H9 (cell line): ENCODE measurements around the gene ZFAND3. TPM values are rescaled to one million over a fixed set of nuclear protein-coding genes. Genes with fewer than 3 reads are reported as not detected.

Experiments used
- DNase-seq: peaks from one replicate; pipeline ENCODE4 v3.0.0-alpha.2; 2017
- H2AFZ ChIP-seq: one replicate; pipeline ENCODE4 v1.6.1; 2013; ENCODE audit warnings: mild to moderate bottlenecking, low read length, control low read depth, moderate library complexity
- H2AK5ac ChIP-seq: 2 replicates; pipeline ENCODE4 v1.6.1; 2013; ENCODE audit warnings: low read length, control low read depth, mixed read lengths; ENCODE audit not compliant: insufficient read length
- H2BK120ac ChIP-seq: one replicate; pipeline ENCODE4 v1.6.1; 2013; ENCODE audit warnings: low read depth, mild to moderate bottlenecking, low read length, control low read depth, inconsistent platforms; ENCODE audit not compliant: poor library complexity, severe bottlenecking
- H2BK12ac ChIP-seq: 2 replicates; pipeline ENCODE4 v1.6.1; 2013; ENCODE audit warnings: low read length, control low read depth, mixed read lengths, low read depth; ENCODE audit not compliant: insufficient read length
- H2BK15ac ChIP-seq: 2 replicates; pipeline ENCODE4 v1.6.1; 2013; ENCODE audit warnings: low read depth, low read length, control low read depth
- H2BK20ac ChIP-seq: one replicate; pipeline ENCODE4 v1.6.1; 2013; ENCODE audit warnings: low read depth, mild to moderate bottlenecking, low read length, control low read depth, inconsistent platforms; ENCODE audit not compliant: poor library complexity, severe bottlenecking
- H2BK5ac ChIP-seq: 2 replicates; pipeline ENCODE4 v1.6.1; 2013; ENCODE audit warnings: low read length, control low read depth, mixed read lengths; ENCODE audit not compliant: insufficient read length
- H3K14ac ChIP-seq: 2 replicates; pipeline ENCODE4 v1.6.1; 2013; ENCODE audit warnings: low read length, control low read depth; ENCODE audit not compliant: insufficient read depth
- H3K18ac ChIP-seq: 2 replicates; pipeline ENCODE4 v1.6.1; 2013; ENCODE audit warnings: low read depth, mild to moderate bottlenecking, mixed read lengths, low read length, control low read depth; ENCODE audit not compliant: insufficient read length
- H3K23ac ChIP-seq: 2 replicates; pipeline ENCODE4 v1.6.1; 2013; ENCODE audit warnings: low read length, control low read depth, mixed read lengths, low read depth; ENCODE audit not compliant: insufficient read length
- H3K23me2 ChIP-seq: 2 replicates; pipeline ENCODE4 v1.6.1; 2013; ENCODE audit warnings: low read depth, mild to moderate bottlenecking, mixed read lengths, low read length, control low read depth; ENCODE audit not compliant: insufficient read length, poor library complexity, severe bottlenecking
- H3K27ac ChIP-seq: 2 replicates; pipeline ENCODE4 v1.5.1; 2013; ENCODE audit warnings: low read length, control low read depth, mixed read lengths, low read depth; ENCODE audit not compliant: insufficient read length
- H3K27me3 ChIP-seq: 2 replicates; pipeline ENCODE4 v1.6.1; 2013; ENCODE audit warnings: low read length, control low read depth, inconsistent platforms; ENCODE audit not compliant: insufficient read depth
- H3K4ac ChIP-seq: 2 replicates; pipeline ENCODE4 v1.6.1; 2013; ENCODE audit warnings: low read depth, mild to moderate bottlenecking, control low read depth, inconsistent platforms, low read length, moderate library complexity
- H3K4me1 ChIP-seq: 2 replicates; pipeline ENCODE4 v1.6.1; 2013; ENCODE audit warnings: low read length, control low read depth, inconsistent platforms; ENCODE audit not compliant: insufficient read depth
- H3K4me2 ChIP-seq: 2 replicates; pipeline ENCODE4 v1.6.1; 2013; ENCODE audit warnings: low read length, control low read depth, mixed read lengths; ENCODE audit not compliant: insufficient read length, insufficient read depth
- H3K56ac ChIP-seq: 2 replicates; pipeline ENCODE4 v1.6.1; 2013; ENCODE audit warnings: low read depth, mild to moderate bottlenecking, mixed read lengths, low read length, control low read depth; ENCODE audit not compliant: insufficient read length
- H3K79me1 ChIP-seq: 2 replicates; pipeline ENCODE4 v1.6.1; 2013; ENCODE audit warnings: low read depth, mild to moderate bottlenecking, moderate library complexity, low read length, control low read depth, inconsistent platforms; ENCODE audit not compliant: insufficient read depth, poor library complexity, severe bottlenecking
- H3K79me2 ChIP-seq: 2 replicates; pipeline ENCODE4 v1.6.1; 2013; ENCODE audit warnings: low read length, control low read depth, inconsistent platforms; ENCODE audit not compliant: insufficient read depth
- H3K9ac ChIP-seq: 2 replicates; pipeline ENCODE4 v1.6.1; 2013; ENCODE audit warnings: low read length, control low read depth, mixed read lengths; ENCODE audit not compliant: insufficient read length; ENCODE audit errors: extremely low read depth
- H3K9me3 ChIP-seq: one replicate; pipeline ENCODE4 v1.6.1; 2013; ENCODE audit warnings: low read depth, low read length, inconsistent platforms; ENCODE audit not compliant: control insufficient read depth
- H3T11ph ChIP-seq: one replicate; pipeline ENCODE4 v1.6.1; 2013; ENCODE audit warnings: mild to moderate bottlenecking, low read length, control low read depth, inconsistent platforms
- H4K20me1 ChIP-seq: one replicate; pipeline ENCODE4 v1.6.1; 2013; ENCODE audit not compliant: control insufficient read depth, insufficient read length, insufficient read depth
- H4K5ac ChIP-seq: 2 replicates; pipeline ENCODE4 v1.6.1; 2013; ENCODE audit warnings: low read depth, mild to moderate bottlenecking, mixed read lengths, low read length, control low read depth; ENCODE audit not compliant: insufficient read length
- H4K8ac ChIP-seq: replicated peaks from 2 replicates; pipeline ENCODE4 v1.6.1; 2013; ENCODE audit warnings: low read length, control low read depth, mixed read lengths, low read depth; ENCODE audit not compliant: insufficient read length
- H4K91ac ChIP-seq: 2 replicates; pipeline ENCODE4 v1.6.1; 2013; ENCODE audit warnings: low read depth, mild to moderate bottlenecking, moderate library complexity, mixed read lengths, low read length, control low read depth; ENCODE audit not compliant: insufficient read length
- H3K27ac Mint-ChIP-seq, 3 experiments: 2 replicates in 2 of 3; 3 replicates in 1 of 3; pipeline ENCODE4 v1.8.0; 2020 to 2021; ENCODE audit warnings: mixed read lengths in 3 of 3, mild to moderate bottlenecking in 1 of 3, moderate library complexity in 1 of 3
- H3K27me3 Mint-ChIP-seq: 2 replicates; pipeline ENCODE4 v1.8.0; 2021; ENCODE audit warnings: low read depth, mild to moderate bottlenecking, moderate library complexity, mixed read lengths
- H3K36me3 Mint-ChIP-seq, 3 experiments: 2 replicates in 2 of 3; 3 replicates in 1 of 3; pipeline ENCODE4 v1.8.0; 2020 to 2021; ENCODE audit warnings: low read depth in 3 of 3, mixed read lengths in 3 of 3; ENCODE audit not compliant: insufficient read depth in 1 of 3
- H3K4me1 Mint-ChIP-seq, 2 experiments: 2 replicates each; pipeline ENCODE4 v1.8.0; 2020; ENCODE audit warnings: mixed read lengths in 2 of 2
- H3K4me3 Mint-ChIP-seq, 2 experiments: 2 replicates in 1 of 2; 3 replicates in 1 of 2; pipeline ENCODE4 v1.8.0; 2020 to 2021; ENCODE audit warnings: mild to moderate bottlenecking in 2 of 2, mixed read lengths in 2 of 2, moderate library complexity in 1 of 2
- H3K9me3 Mint-ChIP-seq, 2 experiments: 2 replicates in 1 of 2; 3 replicates in 1 of 2; pipeline ENCODE4 v1.8.0; 2020; ENCODE audit warnings: mild to moderate bottlenecking in 2 of 2, mixed read lengths in 2 of 2, moderate library complexity in 1 of 2
- CTCF ChIP-seq: fragments of 200-600 bp; sonication (generic); conservative IDR thresholded peaks from 3 replicates; pipeline ENCODE4 v1.8.0; 2021; ENCODE audit warnings: antibody characterized with exemption, mild to moderate bottlenecking
- WGBS: extraction: QIAGEN DNeasy Blood & Tissue Kit; methylation state at CpG from one replicate; pipeline ENCODE4 v1.1.7; 2013; ENCODE audit warnings: missing lambda C conversion rate, low lambda C conversion rate, mixed read lengths; ENCODE audit not compliant: insufficient read length; ENCODE audit errors: extremely low coverage; 5-methylcytosine and 5-hydroxymethylcytosine counted together
- total RNA-seq: library from RNA; stranded (reverse); gene quantifications from 2 replicates; pipeline ENCODE4 v1.2.1, GENCODE V29; 2021

Gene ZFAND3
- total RNA-seq, 1 experiment from 2014 or later: 57.7 TPM

GRCh38 chr6:38177882-38178583, 358.5 kb downstream of the ZFAND3 start:
- H3K23ac ChIP-seq: no peak overlapping the region
- H3K36me3 Mint-ChIP-seq: no peaks in the 10 kb centered on the region
- no peak overlapping the region for H3K27ac ChIP-seq
- no peaks in the 10 kb centered on the region for H3K23me2 ChIP-seq
- no peak overlapping the region; the same call in 1 of the 2 replicates for H3K14ac ChIP-seq
- H4K91ac ChIP-seq: no peak overlapping the region
- H3K79me2 ChIP-seq: no peaks in the 10 kb centered on the region
- peak overlapping the region; percentile 48 for H3K18ac ChIP-seq
- no peak overlapping the region for H2BK120ac ChIP-seq
- H3K4me3 Mint-ChIP-seq: no peak overlapping the region
- H3K9me3 Mint-ChIP-seq: no peaks in the 10 kb centered on the region
- no peak overlapping the region for H2BK20ac ChIP-seq
- no peak overlapping the region for H3K4me2 ChIP-seq
- H3K27ac Mint-ChIP-seq: peak overlapping the region in 1 of 3 experiments; percentile 41; a peak in 2 of 7 replicates
- no peak overlapping the region for H2BK5ac ChIP-seq
- no peak overlapping the region for H2BK15ac ChIP-seq
- H4K8ac ChIP-seq: no peak overlapping the region
- H3K27me3 ChIP-seq: no peaks in the 10 kb centered on the region
- no peak overlapping the region for H2AFZ ChIP-seq
- H2AK5ac ChIP-seq: no peak overlapping the region
- H4K20me1 ChIP-seq: no peaks in the 10 kb centered on the region
- peaks cover 15 to 34% of the 10 kb centered on the region in 2 experiments for H3K4me1 Mint-ChIP-seq
- no peak overlapping the region for H3K4ac ChIP-seq
- H3K79me1 ChIP-seq: no peaks in the 10 kb centered on the region
- no peak for TF ChIP-seq CTCF
- H3K56ac ChIP-seq: no peak overlapping the region
- no peak overlapping the region for H2BK12ac ChIP-seq
- H3K9ac ChIP-seq: no peak overlapping the region
- WGBS: no CpG with 5 or more reads among the region's 14 CpGs
- no peaks in the 10 kb centered on the region for H3K9me3 ChIP-seq
- no peak for DNase-seq
- no peaks in the 10 kb centered on the region for H3K4me1 ChIP-seq
- H3T11ph ChIP-seq: no peak overlapping the region
- H4K5ac ChIP-seq: no peak overlapping the region
- H3K27me3 Mint-ChIP-seq: no peaks in the 10 kb centered on the region
